Stomach (tissue), 9 donors: ENCODE results near the gene TNFRSF21. TPM values are rescaled to one million over a fixed set of nuclear protein-coding genes. Genes with fewer than 3 reads are reported as not detected.

Source experiments
- DNase-seq, 2 donors: peaks; one replicate each; pipeline versions ENCODE4 v3.0.0 to v3.0.0-alpha.2; 2013 to 2019
- H3K27ac ChIP-seq, 5 donors: fragments of 200-600 bp in 4 of 5; sonication (generic) in 4 of 5; one replicate each; pipeline ENCODE4 v1.5.1; 2013 to 2019; ENCODE audit warnings: mild to moderate bottlenecking in 1 of 5, moderate library complexity in 1 of 5
- H3K27me3 ChIP-seq, 3 donors: fragments of 200-600 bp; sonication (generic); one replicate each; pipeline ENCODE4 v1.5.1; 2017 to 2019; ENCODE audit warnings: mixed run types in 1 of 3
- H3K36me3 ChIP-seq, 4 donors: fragments of 200-600 bp; sonication (generic); 1 replicate in 3 of 4; 2 replicates in 1 of 4; pipeline ENCODE4 v1.5.1; 2016 to 2019
- H3K4me1 ChIP-seq, 4 donors: fragments of 200-600 bp; sonication (generic); one replicate each; pipeline ENCODE4 v1.5.1; 2016 to 2019
- H3K4me3 ChIP-seq, 4 donors: fragments of 200-600 bp; sonication (generic) in 3 of 4; one replicate each; pipeline ENCODE4 v1.5.1; 2016 to 2019; ENCODE audit warnings: mild to moderate bottlenecking in 1 of 4
- H3K9me3 ChIP-seq, 4 donors: fragments of 200-600 bp; sonication (generic); one replicate each; pipeline ENCODE4 v1.5.1; 2016 to 2019
- EP300 ChIP-seq: sonication (generic); formaldehyde crosslinking; IDR thresholded peaks from one replicate; pipeline ENCODE4 v1.6.1; 2017; ENCODE audit warnings: antibody characterized with exemption
- POLR2A ChIP-seq, 4 donors: fragments of 450-650 bp; IDR thresholded peaks; one replicate each; pipeline ENCODE4 v1.6.1; 2016; ENCODE audit warnings: antibody characterized with exemption in 4 of 4, control low read depth in 2 of 4, mild to moderate bottlenecking in 1 of 4, moderate library complexity in 1 of 4
- POLR2AphosphoS5 ChIP-seq, 3 donors: sonication (generic); formaldehyde crosslinking; IDR thresholded peaks; one replicate each; pipeline ENCODE4 v1.6.1; 2016; ENCODE audit warnings: antibody characterized with exemption in 3 of 3
- WGBS, 5 donors: extraction: QIAGEN DNeasy Blood & Tissue Kit in 3 of 5; methylation state at CpG; one replicate each; pipeline versions ENCODE4 v1.1.5 to v1.1.7; 2013 to 2018; 5-methylcytosine and 5-hydroxymethylcytosine counted together
- intact Hi-C: fragments of 100-400 bp; cut with DNase I; formaldehyde crosslinking; loops from one replicate; pipeline ENCODE4 v1.15.1; 2023; ENCODE audit warnings: low total_unique reads
- polyA plus RNA-seq, 3 donors: library from polyadenylated mRNA; stranded (reverse); fragments of 200-250 nt; gene quantifications; one replicate each; pipeline ENCODE4 v1.2.3, GENCODE V29; 2013
- total RNA-seq, 5 donors: library from RNA; depleted of rRNA; stranded (reverse); fragments of >200 nt; gene quantifications; one replicate each; pipeline versions ENCODE4 v1.1.0 to v1.2.3, GENCODE V29; 2014 to 2016
- TF ChIP-seq, protein P1 (sequence below), 7 experiments: fragments of 450-650 bp in 4 of 7; fragments of 200-600 bp in 3 of 7; sonication (generic) in 3 of 7; IDR thresholded peaks; one replicate each; pipeline ENCODE4 v1.5.1; 2016 to 2019; ENCODE audit warnings: antibody characterized with exemption in 7 of 7, control low read depth in 2 of 7, mild to moderate bottlenecking in 1 of 7
- donor health status: healthy with polysubstance abuse.
- donor health status: Bipolar disorder and iron deficiency.
- donor health status: healthy.

TNFRSF21 gene
- total and polyA plus RNA-seq, 8 donors = 24.7 to 112 (median 41.3) TPM

DNA sequence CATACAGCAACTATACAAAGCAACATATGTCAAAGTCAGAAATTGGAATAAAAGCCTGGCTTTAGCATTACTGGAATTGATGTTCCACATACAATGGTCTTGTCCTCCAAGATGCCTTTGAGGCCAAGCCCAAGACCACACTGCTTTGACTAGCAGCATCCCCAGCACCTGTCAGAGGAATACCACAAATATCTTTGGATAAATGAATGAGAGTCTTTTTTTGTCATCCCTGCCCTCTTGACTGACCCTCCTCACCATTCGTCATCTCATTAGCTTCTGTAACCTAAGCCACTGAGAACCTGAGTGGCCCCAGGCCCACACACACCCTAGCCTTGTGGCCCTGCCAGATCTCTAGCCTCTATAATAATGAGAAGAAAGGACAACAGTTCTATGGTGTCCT is 48.5 kb downstream of the TNFRSF21 start:
- Histone ChIP-seq H3K4me1 (peaks cover 0 to 29% (median 12%) of the 10 kb centered on the region in 4 donors), H3K9me3 (no peaks in the 10 kb centered on the region), H3K4me3 (no peak overlapping the region), H3K27ac (no peak overlapping the region), H3K36me3 (peaks cover 0 to 30% (median 1%) of the 10 kb centered on the region in 4 donors), H3K27me3 (no peaks in the 10 kb centered on the region)
- intact Hi-C loops = no loop called here
- no peak for TF ChIP-seq POLR2A (IDR thresholded peaks at IDR 0.05)
- no peak for TF ChIP-seq POLR2AphosphoS5 (IDR thresholded peaks at IDR 0.05)
- TF ChIP-seq, protein P1, sequence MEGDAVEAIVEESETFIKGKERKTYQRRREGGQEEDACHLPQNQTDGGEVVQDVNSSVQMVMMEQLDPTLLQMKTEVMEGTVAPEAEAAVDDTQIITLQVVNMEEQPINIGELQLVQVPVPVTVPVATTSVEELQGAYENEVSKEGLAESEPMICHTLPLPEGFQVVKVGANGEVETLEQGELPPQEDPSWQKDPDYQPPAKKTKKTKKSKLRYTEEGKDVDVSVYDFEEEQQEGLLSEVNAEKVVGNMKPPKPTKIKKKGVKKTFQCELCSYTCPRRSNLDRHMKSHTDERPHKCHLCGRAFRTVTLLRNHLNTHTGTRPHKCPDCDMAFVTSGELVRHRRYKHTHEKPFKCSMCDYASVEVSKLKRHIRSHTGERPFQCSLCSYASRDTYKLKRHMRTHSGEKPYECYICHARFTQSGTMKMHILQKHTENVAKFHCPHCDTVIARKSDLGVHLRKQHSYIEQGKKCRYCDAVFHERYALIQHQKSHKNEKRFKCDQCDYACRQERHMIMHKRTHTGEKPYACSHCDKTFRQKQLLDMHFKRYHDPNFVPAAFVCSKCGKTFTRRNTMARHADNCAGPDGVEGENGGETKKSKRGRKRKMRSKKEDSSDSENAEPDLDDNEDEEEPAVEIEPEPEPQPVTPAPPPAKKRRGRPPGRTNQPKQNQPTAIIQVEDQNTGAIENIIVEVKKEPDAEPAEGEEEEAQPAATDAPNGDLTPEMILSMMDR (IDR thresholded peaks at IDR 0.05) = no peak
- no peak for TF ChIP-seq EP300
- WGBS, 5 donors = 95 to 100% (median 100%) methylated on average over 1 of the region's 1 CpG
- DNase-seq = no peak

- Histone ChIP-seq H3K36me3 (peaks cover 0 to 30% (median 1%) of the 10 kb centered on the region in 4 donors), H3K9me3 (no peaks in the 10 kb centered on the region), H3K4me1 (peaks cover 0 to 24% (median 11%) of the 10 kb centered on the region in 4 donors), H3K27me3 (no peaks in the 10 kb centered on the region), H3K4me3 (no peak overlapping the region), H3K27ac (no peak overlapping the region)
- DNase-seq = no peak
- TF ChIP-seq, protein P1 (IDR thresholded peaks at IDR 0.05) = no peak
- no peak for TF ChIP-seq POLR2A (IDR thresholded peaks at IDR 0.05)
- TF ChIP-seq EP300 = no peak
- no peak for TF ChIP-seq POLR2AphosphoS5 (IDR thresholded peaks at IDR 0.05)
- intact Hi-C loops = no loop called here
- WGBS, 5 donors = 41 to 93% (median 64%) methylated on average over 4 of the region's 4 CpGs
These were observed 49.7 kb downstream of the TNFRSF21 start for GRCh38 chr6:47260021-47260420.

DNA sequence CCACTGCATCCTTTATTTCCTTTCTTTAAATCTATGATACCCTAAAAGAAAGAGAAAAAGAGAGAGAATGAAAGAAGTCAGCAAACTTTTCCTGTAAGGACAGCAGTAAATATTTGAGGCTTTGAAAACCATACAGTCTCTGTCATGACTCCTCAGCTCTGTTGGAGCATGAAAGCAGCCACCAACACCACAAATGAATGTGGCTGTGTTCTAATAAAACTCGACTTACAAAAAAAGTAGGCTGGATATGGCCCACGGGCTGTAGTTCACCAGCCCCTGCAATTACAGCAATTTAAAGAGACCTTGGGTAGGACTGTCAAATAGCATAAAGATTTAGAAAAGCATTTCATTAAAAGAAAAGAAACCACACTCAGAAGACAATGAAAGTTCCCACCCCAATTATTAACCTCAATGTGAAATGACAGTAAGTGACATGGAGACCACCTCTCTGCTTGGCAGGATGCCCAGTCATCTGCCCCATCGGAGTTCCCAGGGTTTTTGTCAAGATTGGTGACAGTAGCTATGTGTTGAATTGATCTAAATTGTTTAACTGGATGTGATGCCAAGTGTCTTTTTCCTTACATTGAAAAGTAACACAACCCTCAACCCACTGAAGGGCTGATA is 50.9 kb downstream of the TNFRSF21 start:
- 62 to 74% (median 65%) methylated on average over 3 of the region's 3 CpGs for WGBS, 5 donors
- intact Hi-C loops = no loop called here

GRCh38 chr6:47256981-47257730 is 52.5 kb downstream of the TNFRSF21 start:
- Histone ChIP-seq H3K36me3 (peaks cover 5 to 36% (median 20%) of the 10 kb centered on the region in 4 donors), H3K4me1 (peaks cover 0 to 8% (median 0%) of the 10 kb centered on the region in 4 donors), H3K27me3 (no peaks in the 10 kb centered on the region), H3K27ac (no peak overlapping the region), H3K9me3 (no peaks in the 10 kb centered on the region), H3K4me3 (no peak overlapping the region)
- 82 to 90% (median 85%) methylated on average over 6 of the region's 6 CpGs for WGBS, 5 donors
- intact Hi-C loops = no loop called here
- TF ChIP-seq EP300 (no peak), POLR2AphosphoS5 (IDR thresholded peaks at IDR 0.05) (no peak), POLR2A (IDR thresholded peaks at IDR 0.05) (no peak)
- TF ChIP-seq, protein P1 (IDR thresholded peaks at IDR 0.05) = no peak
- no peak for DNase-seq

More for the DNA sequence above, 50.9 kb downstream of the TNFRSF21 start:
- TF ChIP-seq POLR2A (IDR thresholded peaks at IDR 0.05) (no peak), EP300 (no peak), POLR2AphosphoS5 (IDR thresholded peaks at IDR 0.05) (no peak)
- TF ChIP-seq, protein P1 (IDR thresholded peaks at IDR 0.05) = no peak
- no peaks in the 10 kb centered on the region for H3K27me3 ChIP-seq
- DNase-seq = no peak
- peaks cover 0 to 17% (median 5%) of the 10 kb centered on the region in 4 donors for H3K4me1 ChIP-seq
- H3K27ac ChIP-seq = no peak overlapping the region
- H3K4me3 ChIP-seq = no peak overlapping the region
- peaks cover 0 to 28% (median 3%) of the 10 kb centered on the region in 4 donors for H3K36me3 ChIP-seq
- no peaks in the 10 kb centered on the region for H3K9me3 ChIP-seq
